Thymus (tissue), 11 donors: ENCODE results near the gene SLC4A8. TPM values are rescaled to one million over a fixed set of nuclear protein-coding genes. Genes with fewer than 3 reads are reported as not detected.

ENCODE experiments used
- DNase-seq, 9 donors: peaks; one replicate each; pipeline ENCODE4 v3.0.0-alpha.2; 2013; ENCODE audit warnings: low spot score in 9 of 9, low read depth in 6 of 9, missing footprints in 1 of 9
- H3K27ac ChIP-seq, 2 donors: one replicate each; pipeline ENCODE4 v1.5.1; 2013; ENCODE audit warnings: control low read depth in 1 of 2, low read depth in 1 of 2, low read length in 1 of 2, mild to moderate bottlenecking in 1 of 2, moderate library complexity in 1 of 2
- H3K27me3 ChIP-seq, 2 donors: one replicate each; pipeline ENCODE4 v1.5.1; 2013; ENCODE audit warnings: low read length in 1 of 2; ENCODE audit not compliant: control insufficient read depth in 2 of 2, insufficient read depth in 1 of 2
- H3K36me3 ChIP-seq, 2 donors: one replicate each; pipeline ENCODE4 v1.5.1; 2013; ENCODE audit warnings: low read length in 1 of 2, mild to moderate bottlenecking in 1 of 2, moderate library complexity in 1 of 2; ENCODE audit not compliant: control insufficient read depth in 2 of 2, insufficient read depth in 2 of 2
- H3K4me1 ChIP-seq, 2 donors: one replicate each; pipeline ENCODE4 v1.5.1; 2013; ENCODE audit warnings: low read length in 2 of 2; ENCODE audit not compliant: control insufficient read depth in 2 of 2, insufficient read depth in 2 of 2
- H3K4me3 ChIP-seq, 2 donors: one replicate each; pipeline ENCODE4 v1.5.1; 2013; ENCODE audit warnings: low read length in 2 of 2, control low read depth in 1 of 2, mild to moderate bottlenecking in 1 of 2
- H3K9me3 ChIP-seq, 2 donors: one replicate each; pipeline ENCODE4 v1.5.1; 2013; ENCODE audit warnings: low read length in 1 of 2, mild to moderate bottlenecking in 1 of 2; ENCODE audit not compliant: control insufficient read depth in 2 of 2, insufficient read depth in 1 of 2
- WGBS: extraction: QIAGEN DNeasy Blood & Tissue Kit; methylation state at CpG from one replicate; pipeline ENCODE4 v1.1.7; 2013; 5-methylcytosine and 5-hydroxymethylcytosine counted together
- polyA plus RNA-seq: library from polyadenylated mRNA; stranded (reverse); fragments of 200-250 nt; gene quantifications from one replicate; pipeline ENCODE4 v1.2.3, GENCODE V29; 2013
- total RNA-seq: library from RNA; stranded (reverse); fragments of 120-200 nt; gene quantifications from one replicate; pipeline ENCODE4 v1.2.4, GENCODE V29; 2013
- donor health status: healthy.

Gene SLC4A8
- total and polyA plus RNA-seq, 2 donors = 1.2 to 1.7 TPM

DNA sequence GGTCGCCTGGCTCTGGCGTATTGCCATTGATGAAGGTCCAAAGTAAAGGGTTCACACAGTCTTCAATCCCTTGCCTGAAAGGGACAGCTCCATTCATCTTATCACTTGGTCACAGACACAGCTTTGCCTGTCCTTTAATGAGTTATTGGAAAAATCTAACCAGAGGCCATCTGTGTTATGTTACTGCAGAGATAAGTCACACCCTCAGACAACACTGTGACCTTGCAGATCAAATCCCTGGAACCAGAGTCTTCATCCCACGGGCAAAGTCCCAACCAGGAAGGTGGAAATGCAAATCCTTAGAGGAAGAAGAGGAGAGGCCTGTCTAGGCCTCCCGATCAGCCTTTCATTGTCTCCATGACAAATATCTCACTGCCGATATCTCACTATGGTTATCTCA is 98.1 kb downstream of the SLC4A8 start:
- DNase-seq = no peak
- Histone ChIP-seq H3K36me3 (no peaks in the 10 kb centered on the region), H3K4me1 (peaks cover 5 to 16% of the 10 kb centered on the region in 2 donors), H3K9me3 (no peaks in the 10 kb centered on the region), H3K27ac (no peak overlapping the region), H3K27me3 (no peaks in the 10 kb centered on the region), H3K4me3 (no peak overlapping the region)
- 95% methylated on average over 5 of the region's 5 CpGs for WGBS

DNA sequence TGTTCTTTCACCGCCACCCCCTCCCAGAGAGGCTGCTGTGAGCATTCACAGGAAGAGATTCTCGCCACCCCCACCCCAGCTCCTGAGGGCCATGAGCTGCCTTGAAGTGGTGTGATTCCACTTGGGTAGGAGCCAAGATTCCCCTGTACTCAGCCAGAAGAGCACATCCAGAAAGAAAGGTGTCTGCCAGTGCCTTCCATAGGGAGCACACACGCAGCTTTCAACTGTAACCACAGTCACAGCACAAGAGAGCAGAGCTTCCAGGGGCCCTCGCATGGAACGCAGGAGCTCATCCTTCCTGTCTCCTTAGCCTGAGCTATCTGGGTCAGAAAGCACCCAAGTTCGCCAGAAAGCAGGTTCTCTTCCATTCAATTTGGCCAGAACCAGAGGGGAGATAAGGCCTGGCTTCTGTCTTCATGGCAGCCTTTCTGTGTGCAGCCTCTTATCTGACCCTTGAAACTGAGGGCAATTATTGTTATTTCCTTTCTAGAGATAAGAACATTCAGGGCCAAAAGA is 99.8 kb downstream of the SLC4A8 start:
- no peak overlapping the region for H3K27ac ChIP-seq
- no peaks in the 10 kb centered on the region for H3K27me3 ChIP-seq
- no peaks in the 10 kb centered on the region for H3K9me3 ChIP-seq
- H3K4me1 ChIP-seq = peaks cover 5 to 16% of the 10 kb centered on the region in 2 donors
- no peak overlapping the region for H3K4me3 ChIP-seq
- WGBS = 92% methylated on average over 6 of the region's 6 CpGs
- no peak for DNase-seq
- H3K36me3 ChIP-seq = no peaks in the 10 kb centered on the region

DNA sequence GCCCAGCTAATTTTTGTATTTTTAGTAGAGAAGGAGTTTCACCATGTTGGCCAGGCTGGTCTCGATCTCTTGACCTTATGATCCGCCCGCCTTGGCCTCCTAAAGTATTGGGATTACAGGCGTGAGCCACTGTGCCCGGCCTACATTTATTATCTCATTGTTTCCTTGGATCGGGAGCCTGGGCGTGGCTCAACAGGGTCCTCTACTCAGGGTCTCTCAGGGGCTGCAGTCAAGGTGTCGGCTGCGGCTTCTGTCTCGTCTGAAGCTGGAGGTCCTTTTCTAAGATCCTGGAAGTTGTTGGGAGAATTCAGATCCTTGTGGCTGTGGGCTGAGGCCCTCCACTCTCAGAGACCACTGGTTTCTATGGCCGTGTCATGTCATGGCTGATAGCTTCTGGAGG is 100.9 kb downstream of the SLC4A8 start:
- H3K4me3 ChIP-seq = no peak overlapping the region
- no peaks in the 10 kb centered on the region for H3K36me3 ChIP-seq
- DNase-seq = no peak
- no peak overlapping the region for H3K27ac ChIP-seq
- no peaks in the 10 kb centered on the region for H3K27me3 ChIP-seq
- peaks cover 5 to 12% of the 10 kb centered on the region in 2 donors for H3K4me1 ChIP-seq
- 98% methylated on average over 11 of the region's 11 CpGs for WGBS
- H3K9me3 ChIP-seq = no peaks in the 10 kb centered on the region

DNA sequence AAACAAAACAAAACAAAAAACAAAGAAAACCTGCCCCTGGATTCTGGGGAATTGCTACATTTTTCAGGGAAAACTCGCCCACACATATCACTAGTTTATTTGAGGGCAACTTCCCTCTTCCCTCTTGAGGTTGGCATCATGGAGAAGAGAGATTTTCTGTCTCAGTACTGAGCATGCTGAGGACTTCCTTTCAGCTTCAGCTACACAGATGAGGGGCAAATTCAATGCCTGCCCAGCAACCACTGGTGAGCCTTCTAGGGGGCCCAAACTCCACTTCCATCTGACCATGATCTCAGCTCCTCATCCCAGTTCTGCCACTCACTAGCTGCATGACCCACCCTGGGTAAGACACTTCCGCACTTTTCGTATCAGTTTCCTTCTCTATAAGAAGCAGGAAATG is 103.3 kb downstream of the SLC4A8 start:
- H3K4me3 ChIP-seq = no peak overlapping the region
- no peak overlapping the region for H3K27ac ChIP-seq
- H3K27me3 ChIP-seq = peaks cover 0 to 6% of the 10 kb centered on the region in 2 donors
- WGBS = 92% methylated on average over 3 of the region's 3 CpGs
- no peaks in the 10 kb centered on the region for H3K36me3 ChIP-seq
- peaks cover 0 to 6% of the 10 kb centered on the region in 2 donors for H3K4me1 ChIP-seq
- DNase-seq = no peak
- no peaks in the 10 kb centered on the region for H3K9me3 ChIP-seq

DNA sequence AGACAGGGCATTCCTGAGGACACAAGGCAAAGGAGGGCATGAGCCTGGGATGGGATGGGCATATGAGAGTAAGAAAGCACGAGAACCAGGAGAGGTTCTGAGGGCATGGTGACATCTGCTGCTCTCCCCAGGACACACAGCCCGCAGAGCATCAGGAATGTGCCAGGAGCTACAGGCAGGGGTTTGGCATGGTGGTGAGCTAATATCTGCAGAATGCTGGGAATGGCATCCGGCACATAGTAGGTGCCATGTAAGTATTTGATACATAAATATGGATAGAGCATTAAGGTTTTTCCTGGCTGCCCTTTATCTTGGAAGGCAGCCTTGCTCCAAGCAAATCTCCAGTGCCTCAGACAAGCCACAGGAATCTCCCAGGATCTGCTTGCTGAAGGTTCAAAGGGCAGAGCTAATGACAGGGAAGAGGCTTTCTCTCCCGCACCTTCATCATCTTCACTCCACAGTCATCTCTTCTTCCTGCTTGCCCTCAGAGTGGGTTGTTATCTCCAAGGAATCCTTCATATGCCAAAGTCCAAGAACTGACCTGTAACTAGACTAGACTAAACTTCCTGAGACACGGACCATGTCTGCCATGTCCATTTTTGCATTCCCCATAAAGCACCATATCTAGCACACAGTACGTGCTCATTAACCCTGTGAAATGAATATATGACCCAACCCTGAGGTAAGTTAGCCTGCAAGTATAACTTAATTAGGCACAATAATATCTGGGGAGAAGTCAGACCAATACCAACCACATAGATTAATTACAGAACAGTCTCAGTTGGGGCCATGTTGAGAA is 104.4 kb downstream of the SLC4A8 start:
- DNase-seq = no peak
- H3K4me1 ChIP-seq = peaks cover 0 to 6% of the 10 kb centered on the region in 2 donors
- WGBS = 97% methylated on average over 6 of the region's 6 CpGs
- no peak overlapping the region for H3K4me3 ChIP-seq
- no peaks in the 10 kb centered on the region for H3K36me3 ChIP-seq
- H3K9me3 ChIP-seq = no peaks in the 10 kb centered on the region
- no peak overlapping the region for H3K27ac ChIP-seq
- H3K27me3 ChIP-seq = peaks cover 0 to 8% of the 10 kb centered on the region in 2 donors

DNA sequence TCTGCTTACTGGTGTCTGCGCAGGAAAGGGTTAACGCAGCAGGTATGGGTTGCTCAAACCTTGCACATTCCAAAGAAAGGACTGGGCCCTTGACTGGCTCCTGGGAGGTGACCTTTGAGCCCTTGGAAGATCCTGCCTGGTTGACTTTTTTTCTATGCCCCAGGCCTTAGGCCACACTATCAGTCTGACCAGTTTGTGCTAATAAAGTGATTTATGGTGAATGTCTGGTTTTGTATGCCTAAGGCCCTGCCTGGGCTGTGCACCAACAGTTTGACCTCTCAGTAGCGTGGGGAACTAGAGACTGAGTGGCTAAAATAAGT is 105.0 kb downstream of the SLC4A8 start:
- H3K4me3 ChIP-seq = no peak overlapping the region
- no peak overlapping the region for H3K27ac ChIP-seq
- H3K4me1 ChIP-seq = peaks cover 0 to 4% of the 10 kb centered on the region in 2 donors
- H3K9me3 ChIP-seq = no peaks in the 10 kb centered on the region
- no peak for DNase-seq
- no peaks in the 10 kb centered on the region for H3K36me3 ChIP-seq
- peaks cover 0 to 11% of the 10 kb centered on the region in 2 donors for H3K27me3 ChIP-seq
- 95% methylated on average over 3 of the region's 3 CpGs for WGBS

DNA sequence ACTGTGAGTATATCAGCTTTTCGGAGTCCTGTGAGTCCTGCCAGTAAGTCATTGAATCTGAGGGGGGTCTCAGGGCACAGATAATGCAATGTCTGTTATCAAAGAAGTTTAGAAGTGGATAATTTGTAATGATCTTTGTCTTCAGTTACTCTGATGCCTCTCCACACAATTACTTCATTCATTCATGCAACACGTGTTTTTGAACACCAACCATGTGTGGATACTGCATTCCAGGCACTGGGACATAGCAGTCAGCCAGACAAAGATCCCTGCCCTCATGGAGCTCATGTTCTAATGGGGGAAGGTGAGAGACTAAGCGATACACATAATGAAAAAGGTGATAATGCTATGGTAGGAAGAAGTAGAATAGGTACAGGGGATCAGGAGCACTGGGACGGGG is 105.6 kb downstream of the SLC4A8 start:
- Histone ChIP-seq H3K36me3 (no peaks in the 10 kb centered on the region), H3K4me3 (no peak overlapping the region), H3K27me3 (peaks cover 0 to 13% of the 10 kb centered on the region in 2 donors), H3K27ac (no peak overlapping the region), H3K9me3 (no peaks in the 10 kb centered on the region), H3K4me1 (peaks cover 0 to 4% of the 10 kb centered on the region in 2 donors)
- no peak for DNase-seq
- 98% methylated on average over 4 of the region's 4 CpGs for WGBS

DNA sequence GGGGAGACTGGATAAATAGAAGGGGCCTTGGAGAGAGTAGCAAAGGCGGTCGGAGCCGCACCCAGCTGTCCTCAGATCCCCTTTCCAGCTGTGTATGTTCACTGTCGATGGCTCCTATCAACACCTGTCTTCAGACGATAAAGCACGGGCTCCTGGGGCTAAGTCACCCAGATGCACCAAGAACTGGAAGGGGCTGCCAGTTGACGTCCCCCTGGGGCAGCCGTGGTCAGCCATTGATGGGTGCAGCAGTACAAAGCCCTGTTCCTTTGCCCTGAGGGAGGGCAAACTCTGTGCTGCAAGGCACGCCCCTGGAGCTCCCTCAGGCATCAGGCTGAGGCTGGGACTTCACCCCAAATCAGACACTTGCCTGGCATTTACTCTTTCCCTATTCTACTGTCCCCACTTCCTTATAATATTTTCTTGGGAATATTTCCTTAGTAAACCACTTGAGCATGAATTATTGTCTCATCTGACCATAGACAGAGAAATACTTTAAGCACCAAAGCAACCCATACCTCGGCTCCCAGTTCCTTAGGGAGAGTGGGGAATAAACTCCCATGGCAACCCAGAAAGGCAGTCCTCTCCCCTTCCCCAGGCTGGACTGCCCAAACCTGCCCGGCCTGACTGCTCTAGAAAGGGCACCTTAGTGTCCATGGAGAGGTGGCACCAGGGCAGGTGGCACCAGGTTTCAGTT is 106.8 kb downstream of the SLC4A8 start:
- DNase-seq = no peak
- Histone ChIP-seq H3K9me3 (no peaks in the 10 kb centered on the region), H3K36me3 (no peaks in the 10 kb centered on the region), H3K27me3 (peaks cover 0 to 13% of the 10 kb centered on the region in 2 donors), H3K4me3 (no peak overlapping the region), H3K27ac (no peak overlapping the region), H3K4me1 (peaks cover 0 to 4% of the 10 kb centered on the region in 2 donors)
- 81% methylated on average over 11 of the region's 11 CpGs for WGBS

DNA sequence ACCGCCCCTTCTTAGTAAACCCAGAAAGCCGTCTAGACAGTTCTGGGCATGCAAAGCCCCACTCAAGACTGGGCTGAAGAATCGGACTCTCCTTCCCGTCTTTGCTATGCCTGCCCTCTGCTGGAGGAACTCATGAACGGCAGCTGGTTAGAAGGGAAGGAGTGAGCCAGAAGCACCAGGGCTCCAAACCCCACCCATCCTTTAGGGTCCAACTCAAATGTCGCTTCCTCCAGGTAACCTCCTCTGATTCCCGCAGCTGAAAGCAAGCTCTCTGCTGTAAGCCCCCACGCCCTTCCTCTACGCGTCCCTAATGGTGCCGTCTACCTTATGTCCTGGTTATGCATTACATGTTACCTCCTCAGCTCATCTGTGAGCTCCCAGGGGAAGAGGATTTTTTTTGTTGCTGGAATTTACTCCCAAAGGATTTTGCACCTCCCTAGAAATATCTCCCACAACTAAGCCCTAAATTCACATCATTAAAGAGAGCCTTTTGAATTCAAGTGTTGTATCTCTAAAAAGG is 107.4 kb downstream of the SLC4A8 start:
- DNase-seq = peak; percentile 38 to 87 (median 65)
- WGBS = 14% methylated on average over 11 of the region's 11 CpGs
- H3K4me3 ChIP-seq = no peak overlapping the region
- no peak overlapping the region for H3K27ac ChIP-seq
- H3K27me3 ChIP-seq = peaks cover 0 to 13% of the 10 kb centered on the region in 2 donors
- no peaks in the 10 kb centered on the region for H3K9me3 ChIP-seq
- peaks cover 0 to 4% of the 10 kb centered on the region in 2 donors for H3K4me1 ChIP-seq
- no peaks in the 10 kb centered on the region for H3K36me3 ChIP-seq
